Fibroblast of skin of scalp (primary cell): ENCODE results near the gene GPRC5C.

ENCODE experiments used
- DNase-seq: peaks from one replicate; pipeline ENCODE4 v3.0.0-alpha.2; 2013

GPRC5C gene

DNA sequence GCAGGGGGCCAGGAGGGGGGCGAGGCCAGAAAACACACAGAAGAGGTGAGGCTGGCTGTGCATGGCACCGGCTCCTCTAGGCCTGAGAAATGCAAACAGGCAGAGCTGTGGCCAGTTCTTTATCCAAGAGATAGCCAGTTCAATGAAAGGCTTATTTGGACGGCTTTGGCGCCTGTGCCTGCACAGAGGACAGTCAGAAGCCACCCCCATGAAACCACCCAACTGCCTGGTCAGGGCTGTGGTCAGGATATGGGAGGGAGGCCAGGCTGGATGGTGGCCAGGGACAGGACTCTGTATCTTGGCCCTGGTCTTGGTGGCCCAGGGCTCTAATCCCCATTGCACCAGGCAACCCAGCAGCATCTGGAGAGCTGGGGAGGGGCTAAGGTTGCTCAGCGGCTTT is 24.5 kb upstream of the GPRC5C start:
- no peak for DNase-seq

DNA sequence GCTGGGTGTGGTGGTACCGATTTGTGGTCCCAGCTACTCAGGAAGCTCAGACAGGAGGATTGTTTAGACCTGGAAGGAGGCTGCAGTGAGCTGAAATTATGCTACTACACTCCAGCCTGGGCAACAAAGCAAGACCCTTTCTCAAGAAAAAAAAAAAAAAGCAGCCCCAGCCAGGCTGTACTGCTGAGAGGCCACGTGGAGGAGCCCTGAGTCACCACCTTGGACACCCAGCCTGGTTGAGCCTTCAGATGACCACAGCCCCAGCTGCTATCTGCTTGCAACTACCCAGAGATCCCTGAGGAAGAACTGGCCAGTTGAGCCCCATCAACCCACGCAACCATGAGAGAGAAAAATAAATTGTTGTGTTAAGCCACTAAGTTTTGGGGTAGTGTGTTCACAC is 23.6 kb upstream of the GPRC5C start:
- peak; percentile 12 for DNase-seq

DNA sequence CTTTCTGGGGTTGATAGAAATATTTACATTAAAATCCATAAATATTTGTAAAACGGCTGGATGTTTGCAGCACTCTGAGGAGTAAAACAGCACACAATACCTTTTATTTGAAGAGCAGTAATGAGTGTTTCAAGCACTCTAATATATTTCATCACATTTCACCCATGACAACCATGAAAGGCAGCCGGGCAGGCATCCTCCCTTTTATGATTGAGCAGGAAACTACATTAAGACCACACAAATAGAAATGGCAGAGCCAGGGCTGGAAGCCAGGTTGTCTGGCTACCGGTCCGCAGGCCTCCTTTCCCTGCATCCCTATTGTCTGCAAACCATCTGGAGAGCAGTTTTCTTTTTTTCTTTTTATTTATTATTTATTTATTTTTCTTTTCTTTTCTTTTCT is 23.1 kb upstream of the GPRC5C start:
- DNase-seq = no peak

DNA sequence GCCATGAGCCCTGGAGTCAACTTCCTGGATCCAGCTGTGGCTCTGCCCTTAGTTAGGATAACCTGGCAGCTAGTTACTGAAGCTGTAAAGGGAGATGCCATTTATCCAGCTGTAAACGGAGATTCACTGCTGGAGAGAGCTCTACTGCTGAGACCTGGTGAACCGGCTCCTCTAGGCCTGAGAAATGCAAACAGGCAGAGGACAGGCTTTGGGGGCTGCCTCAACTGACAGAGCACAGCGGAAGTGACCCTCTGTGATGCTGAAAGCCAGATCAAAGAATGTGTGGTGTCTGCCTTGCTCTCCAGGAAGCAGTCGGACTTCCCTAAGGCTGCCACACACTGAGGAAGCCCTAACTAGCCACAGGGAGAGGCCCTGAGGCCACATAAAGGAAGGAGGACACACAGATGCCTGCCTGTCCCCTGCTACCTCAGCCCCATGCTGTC is 21.9 kb upstream of the GPRC5C start:
- DNase-seq = no peak

DNA sequence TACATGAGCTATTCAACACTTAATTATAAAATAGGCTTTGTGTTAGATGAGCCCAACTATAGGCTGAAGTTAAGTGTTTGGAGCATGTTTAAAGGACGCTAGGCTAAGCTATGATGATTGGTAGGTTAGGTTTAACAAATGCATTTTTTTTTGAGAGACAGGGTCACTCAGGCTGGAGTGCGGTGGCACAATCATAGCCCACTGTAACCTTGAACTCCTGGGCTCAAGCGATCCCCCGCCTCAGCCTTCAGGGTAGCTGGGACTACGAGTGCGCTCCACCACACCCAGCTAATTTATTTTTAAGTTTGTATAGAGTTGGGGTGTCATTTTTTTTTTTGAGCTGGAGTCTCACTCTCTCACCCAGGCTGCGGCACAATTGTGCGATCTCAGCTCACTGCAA is 19.3 kb upstream of the GPRC5C start:
- no peak for DNase-seq

DNA sequence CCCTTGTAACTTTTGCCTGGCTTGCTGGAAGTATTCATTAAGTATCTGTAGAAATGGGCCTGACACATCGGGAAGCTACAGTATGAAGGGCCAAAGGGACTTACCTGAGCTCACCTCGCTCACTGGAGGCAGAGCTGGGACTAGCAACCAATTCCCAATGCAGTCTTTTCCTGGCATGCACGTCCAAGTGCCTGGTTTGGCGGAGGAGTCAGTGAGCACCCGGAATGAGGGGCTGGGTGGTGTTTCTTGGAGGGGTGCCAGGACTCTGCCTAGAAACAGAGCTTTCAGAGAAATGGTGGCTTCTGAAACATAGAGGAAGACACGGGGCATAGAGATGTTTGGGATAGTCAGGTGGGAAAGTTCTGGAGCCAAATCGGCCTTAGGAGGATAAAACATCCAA is 18.4 kb upstream of the GPRC5C start:
- no peak for DNase-seq

DNA sequence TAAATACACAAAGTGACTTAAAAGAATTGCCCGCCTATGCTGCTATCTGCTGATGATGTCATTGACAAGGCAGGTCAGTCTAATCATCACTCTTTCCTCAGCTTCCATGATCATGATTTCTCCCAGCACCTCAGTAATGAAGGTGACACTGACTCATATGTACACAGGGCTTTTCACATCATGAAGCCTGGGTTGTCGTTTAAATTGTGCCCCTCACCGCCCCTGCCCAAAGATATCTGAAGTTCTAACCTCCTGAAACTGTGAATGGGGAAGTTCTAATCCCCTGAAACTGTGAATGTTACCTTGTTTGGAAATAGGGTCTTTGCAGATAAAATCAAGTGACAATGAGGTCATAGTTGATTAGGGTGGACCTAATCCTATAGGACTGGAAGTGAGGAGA is 17.4 kb upstream of the GPRC5C start:
- DNase-seq = no peak

DNA sequence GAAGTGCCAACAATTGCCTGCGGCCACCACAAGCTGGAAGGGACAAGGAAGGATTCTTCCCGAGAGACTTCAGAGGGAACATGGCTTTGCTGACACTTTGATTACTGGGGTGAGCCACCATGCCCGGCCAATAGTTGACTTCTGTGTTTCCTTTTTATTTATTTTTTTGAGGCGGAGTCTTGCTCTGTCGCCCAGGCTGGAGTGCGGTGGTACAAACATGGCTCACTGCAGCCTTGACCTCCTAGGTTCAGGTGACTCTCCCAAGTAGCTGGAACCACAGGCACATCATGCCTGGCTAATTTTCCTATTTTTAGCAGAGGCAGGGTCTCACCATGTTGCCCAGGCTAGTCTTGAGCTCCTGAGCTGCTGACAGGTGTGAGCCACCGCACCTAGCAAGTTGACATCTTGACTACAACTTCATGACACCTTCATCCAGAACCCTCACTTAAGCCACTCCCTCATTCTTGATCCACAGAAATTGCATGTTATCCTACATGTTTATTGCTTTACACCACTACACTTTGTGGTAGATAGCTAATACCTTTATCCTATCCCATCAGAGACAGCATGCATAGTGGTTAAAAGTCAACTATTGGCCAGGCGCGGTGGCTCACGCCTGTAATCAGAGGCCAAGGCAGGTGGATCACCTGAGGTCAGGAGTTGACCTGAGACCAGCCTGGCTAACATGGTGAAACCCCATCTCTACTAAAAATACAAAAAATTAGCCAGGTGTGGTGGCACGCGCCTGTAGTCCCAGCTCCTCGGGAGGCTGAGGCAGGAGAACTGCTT is 16.1 kb upstream of the GPRC5C start:
- no peak for DNase-seq

DNA sequence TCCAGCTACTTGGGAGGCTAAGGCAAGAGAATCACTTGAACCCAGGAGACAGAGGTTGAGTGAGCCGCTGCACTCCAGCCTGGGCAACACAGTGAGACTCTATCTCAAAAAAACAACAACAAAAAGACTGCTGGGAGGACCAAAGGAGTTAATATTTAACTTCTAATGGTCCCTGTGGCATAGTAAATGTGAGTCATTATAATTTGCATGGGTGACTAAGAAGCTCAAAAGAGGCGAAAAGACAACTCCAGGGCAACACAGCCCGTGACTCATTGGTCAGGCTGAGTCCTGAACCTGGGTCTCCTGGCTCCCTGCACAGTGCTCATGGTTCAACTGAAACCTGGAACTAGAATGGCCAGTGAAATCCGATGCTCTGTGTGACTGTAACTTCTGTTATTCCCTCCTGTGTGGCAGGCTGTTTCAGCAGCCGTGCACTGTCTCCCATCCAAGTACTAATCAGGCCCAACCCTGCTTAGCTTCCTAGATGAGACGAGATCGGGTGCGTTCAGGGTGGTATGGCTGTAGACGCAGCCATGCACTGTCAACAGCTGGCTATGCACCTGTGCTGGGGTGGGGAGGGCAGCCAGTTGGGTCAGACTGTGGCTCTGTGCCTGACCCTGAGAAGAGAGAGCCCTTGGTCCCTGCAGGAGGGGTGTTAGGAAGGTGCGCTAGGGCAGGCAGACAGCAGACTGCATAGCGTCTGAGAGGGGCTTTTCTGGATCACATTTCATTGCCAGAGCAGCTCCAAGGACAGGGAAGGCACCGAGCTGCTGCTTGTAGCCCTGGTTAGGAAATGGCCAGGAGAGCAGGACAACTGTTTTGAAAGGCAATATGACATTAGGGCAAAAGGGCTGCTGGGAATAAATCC is 14.5 kb upstream of the GPRC5C start:
- peak; percentile 30 for DNase-seq

DNA sequence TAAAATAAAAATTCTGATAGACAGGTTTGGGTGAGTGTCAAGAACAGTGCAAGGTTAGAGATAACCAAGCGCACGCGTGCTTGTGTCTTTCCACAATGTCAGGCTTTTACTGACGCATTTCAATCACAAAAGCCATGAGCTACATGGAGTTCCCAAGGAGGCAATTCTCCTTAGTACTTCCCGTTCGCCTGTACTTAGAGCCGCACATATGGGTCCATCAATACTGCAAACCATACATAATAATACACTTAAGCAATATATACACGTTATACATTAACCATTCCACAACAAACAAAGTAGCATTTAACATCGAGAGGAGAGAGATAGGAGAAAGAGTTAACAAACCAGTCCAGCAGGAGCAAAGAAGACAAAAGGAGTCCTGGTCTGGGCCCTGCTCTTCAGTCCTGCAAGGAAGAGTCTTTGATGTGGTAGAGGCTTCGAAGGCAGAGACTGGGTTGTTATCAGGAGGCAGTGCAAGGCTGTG is 11.9 kb upstream of the GPRC5C start:
- DNase-seq = no peak

DNA sequence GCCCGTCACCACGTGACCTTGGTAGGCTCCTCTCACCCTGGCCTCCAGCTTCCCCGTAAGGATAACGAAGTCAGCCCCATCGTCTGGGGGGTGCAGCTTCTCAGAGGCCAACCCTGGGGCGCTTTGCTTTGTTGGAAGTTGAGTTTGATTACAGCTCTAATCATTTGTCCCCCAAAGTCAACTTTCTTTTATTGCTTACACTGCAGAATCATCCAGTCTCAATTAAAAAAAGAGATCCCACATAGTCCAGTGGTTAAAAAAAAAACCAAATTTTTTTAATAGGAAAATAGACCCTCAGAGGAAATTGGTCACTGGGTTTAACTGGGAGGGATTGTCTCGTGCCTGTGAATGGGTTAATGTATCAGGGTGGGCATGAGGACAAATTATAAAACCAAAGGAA is 7.8 kb upstream of the GPRC5C start:
- DNase-seq = no peak

DNA sequence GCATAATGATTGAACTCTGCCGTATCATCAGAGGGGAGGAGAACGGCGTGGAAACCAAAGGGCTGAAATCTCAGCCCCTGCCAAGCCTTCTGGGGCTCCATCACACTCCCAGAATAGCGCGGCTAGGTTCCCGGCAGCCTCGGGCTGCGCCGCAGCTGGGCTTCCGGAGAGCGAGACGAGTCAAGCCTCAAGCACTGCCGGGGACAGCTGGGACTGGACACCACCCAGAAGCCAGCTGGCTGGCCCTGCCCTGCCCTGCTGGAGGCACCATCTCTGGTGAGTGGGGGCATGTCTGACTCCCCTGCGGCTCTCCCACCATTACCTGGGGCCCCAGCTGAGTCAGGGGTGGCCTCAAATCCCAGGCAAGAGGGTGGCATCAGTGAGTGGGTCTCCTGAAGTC is 7.2 kb upstream of the GPRC5C start:
- DNase-seq = no peak

DNA sequence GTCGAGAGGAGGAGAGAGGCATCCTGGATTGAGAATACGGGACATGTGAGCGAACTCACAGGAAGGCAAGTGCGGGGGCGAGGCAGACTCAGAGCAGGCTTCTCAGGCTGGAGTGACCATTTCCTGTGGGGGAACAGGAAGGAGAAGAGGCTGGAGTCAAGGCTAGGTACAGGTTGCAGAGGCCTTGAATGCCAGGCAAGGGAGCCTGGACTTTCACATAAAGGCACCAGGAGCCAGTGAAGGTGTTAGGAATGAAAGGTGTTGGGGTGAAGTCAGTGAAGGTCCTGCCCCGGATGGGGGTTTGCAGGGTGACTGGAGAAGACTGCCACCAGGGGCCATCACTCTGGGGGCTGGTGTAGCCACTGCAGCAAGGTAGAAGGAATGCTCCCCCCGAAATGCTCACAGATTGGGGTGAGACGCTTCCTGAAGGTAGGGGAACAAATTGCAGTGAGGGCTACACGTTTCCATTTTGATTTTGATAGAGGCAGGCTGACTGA is 5.3 kb upstream of the GPRC5C start:
- no peak for DNase-seq

DNA sequence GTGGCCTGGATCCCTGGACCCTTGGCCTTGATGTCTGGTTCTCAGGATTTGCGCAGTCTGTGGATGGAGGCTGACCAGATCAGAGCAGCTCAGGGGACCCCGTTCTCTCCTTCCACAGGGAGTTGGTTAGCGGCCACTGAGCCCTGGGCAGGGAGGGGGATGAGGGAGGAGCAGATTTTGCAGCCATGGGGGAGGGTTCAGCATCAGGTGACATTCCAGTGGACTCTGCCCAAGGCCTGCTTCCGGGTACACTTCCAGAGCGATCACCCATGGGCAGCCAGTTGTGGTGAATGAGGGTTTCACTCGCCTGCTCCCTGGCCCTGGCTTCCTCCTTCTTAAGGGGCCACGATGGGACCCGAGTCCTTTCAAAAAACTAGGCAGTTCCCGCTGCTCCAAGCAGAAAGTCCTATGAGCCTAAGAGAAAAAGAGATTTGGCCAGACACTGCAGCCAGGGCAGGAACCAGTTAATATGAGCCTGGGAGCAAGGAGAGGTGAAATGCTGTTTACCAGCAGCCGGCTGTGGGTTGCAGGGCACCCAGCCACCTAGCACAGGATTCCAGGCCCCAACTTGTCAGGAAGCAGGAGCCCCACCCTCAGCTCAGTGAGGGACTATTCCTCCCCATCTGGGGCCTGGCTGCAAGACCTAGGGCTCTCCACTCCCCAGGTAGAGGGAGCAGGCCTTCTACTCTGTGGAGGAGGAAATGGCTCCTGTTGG is 4.7 kb upstream of the GPRC5C start:
- DNase-seq = no peak

DNA sequence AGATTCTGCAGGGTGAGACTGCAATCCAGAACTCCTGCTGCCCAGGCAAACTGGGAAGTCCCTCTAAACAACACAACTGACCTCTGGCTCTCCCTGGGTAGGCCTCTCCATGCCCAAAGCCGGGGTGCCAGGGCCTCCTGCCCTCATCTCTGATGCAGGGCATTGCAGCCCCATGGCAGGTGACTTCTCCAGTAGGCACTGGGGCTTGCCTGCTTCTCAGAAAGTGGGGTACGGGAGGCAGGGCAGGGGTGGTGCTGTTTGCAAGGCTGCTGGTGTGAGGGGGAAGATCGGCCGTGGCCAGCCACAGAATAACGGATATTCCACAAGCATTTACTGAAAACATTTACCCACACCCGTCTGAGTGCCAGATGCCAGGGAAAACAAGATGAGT is 4.1 kb upstream of the GPRC5C start:
- no peak for DNase-seq

DNA sequence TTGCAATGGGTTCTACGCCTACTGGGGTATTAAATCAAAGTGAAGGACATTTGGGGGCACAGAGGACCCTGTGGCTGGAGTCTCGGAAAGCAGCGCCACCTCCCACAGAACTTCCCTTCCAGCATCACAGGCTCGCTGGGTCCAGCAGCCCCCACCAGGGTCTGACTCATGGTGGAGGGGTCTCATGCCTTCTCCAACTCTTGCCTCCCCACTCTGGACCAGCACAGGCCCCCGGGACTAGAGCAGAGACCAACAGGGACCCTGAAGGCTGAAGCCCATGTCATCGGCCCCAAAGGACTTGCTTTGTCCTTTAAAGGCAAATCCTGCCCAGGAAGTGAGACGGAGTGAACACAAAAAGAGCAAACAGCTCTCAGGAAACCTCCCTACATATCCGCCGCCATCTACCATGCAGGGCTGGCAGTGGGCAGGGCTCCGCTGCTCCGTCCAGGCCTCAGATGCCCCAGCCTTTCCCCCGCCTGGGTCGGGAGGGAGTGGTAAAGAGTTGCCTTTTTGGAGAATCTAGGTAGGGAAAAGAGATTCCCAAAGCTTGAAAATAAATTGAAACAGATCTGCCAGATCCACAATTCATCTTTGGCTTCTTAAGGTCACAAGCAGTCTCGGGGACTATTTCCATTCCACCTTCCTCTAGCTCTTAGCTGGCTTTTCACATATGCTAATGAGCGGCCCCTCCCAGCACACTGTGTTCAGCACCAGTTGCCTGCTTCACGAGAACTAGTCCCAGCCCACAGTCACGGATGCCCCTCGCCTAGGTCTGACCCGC is 2.1 kb upstream of the GPRC5C start:
- no peak for DNase-seq

DNA sequence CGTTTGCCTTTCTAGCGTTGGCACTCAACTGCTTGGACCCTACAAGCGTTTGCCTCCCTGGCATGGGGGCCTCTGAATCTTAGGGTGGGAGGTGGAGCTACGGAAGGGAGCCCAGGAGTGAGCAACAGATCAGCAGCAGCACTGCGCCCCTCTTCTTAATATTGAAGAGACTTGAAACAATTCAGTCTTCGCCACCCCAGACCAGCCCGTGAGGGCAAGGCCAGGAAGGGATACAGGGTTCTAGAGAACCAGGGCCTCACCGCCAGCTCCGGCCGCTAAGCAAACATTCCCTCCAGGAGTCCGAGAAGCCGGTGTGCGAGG is 1.5 kb upstream of the GPRC5C start:
- DNase-seq = no peak

DNA sequence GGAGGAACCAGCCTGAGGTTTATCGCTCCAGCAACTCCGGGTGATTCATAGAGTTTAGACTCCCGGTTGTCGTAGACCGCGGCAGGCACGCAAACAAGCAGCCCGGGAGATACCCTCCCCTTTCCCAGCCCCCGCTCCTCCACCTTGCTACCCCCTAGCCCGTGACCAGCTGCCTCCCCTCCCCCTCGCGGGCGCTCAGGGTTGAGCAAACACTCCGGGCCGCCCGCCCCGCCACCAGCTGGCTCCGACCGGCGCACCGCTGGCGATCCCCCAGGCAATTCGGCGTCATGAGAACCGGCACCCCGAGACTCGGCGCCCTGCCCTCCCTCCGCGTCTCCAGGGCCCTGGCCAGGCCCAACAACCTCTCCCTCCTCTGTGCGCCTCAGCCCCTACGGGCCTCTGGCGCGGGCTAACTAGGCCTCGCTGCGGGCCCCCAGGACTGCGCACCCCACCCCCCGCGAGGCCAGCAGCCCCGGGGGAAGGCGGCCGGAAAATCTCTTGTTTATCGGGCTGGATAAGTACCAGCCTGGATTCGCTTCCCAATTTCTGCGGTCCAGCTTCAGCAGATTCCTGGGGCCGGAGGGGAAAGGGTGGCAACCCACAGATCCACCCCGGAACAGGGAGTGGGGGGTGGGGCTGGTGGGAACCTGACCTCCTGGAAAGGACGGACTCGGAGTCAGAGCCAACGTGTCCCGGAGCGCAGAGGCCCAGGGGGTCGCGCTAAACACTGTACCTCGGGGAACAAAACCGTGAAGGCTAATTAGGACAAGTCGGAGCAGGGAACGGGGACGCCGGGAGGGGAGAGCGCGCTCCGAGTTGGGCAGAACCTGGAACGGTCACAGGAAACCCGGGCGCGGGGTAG is 951 bp upstream of the GPRC5C start:
- peak; percentile 66 for DNase-seq

DNA sequence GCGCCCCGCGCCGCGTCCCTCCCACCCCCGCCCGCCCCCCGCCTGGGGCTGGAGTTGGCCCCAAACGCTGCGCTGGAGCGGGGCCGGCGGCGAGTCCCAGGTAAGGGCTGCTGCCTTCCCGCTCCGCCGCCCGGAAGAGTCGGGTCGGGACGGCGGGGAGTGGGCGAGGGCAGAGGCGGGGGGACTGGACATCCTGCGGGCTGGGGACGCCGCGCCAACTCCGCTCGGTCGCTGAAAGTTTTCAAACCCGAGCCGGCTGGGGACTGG is 469 bp downstream of the GPRC5C start:
- no peak for DNase-seq

DNA sequence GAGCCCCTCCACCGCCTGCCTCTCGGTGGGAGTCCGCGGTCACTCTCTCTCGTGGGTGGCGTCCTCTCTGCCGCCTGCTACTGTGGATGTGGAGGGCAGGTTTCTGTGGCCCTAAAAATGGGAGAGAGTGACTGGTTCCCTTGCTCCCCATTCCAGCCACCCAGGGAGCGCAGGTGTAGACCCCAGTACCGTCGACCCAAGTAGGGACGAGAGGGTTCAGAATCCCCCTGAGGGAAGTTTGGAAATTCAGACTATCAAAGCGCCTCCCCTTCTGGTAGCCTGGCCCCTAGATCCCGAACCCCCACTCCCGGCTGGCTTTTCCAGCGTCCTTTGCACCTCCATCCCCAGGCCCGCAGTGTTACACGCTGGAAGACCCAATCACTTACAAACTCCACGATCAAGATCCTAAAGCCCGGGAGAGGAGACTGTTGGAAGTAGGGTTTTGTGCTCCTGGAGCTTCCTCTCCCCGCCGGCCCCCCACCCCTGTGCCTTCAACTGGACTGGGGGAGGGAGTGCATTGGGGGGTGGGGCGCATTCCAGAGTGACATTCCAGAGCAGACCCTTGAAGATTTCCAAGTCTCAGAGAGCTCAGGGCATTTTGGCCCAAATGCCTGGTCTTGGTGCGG is 991 bp downstream of the GPRC5C start:
- DNase-seq = no peak
